ENCODE measurements around the gene REST.
"Not testable (repeated sequence)": the region's sequence is repeated elsewhere in the genome, so short reads cannot be mapped to it uniquely, and the experiment has no call there.

REST gene, protein sequence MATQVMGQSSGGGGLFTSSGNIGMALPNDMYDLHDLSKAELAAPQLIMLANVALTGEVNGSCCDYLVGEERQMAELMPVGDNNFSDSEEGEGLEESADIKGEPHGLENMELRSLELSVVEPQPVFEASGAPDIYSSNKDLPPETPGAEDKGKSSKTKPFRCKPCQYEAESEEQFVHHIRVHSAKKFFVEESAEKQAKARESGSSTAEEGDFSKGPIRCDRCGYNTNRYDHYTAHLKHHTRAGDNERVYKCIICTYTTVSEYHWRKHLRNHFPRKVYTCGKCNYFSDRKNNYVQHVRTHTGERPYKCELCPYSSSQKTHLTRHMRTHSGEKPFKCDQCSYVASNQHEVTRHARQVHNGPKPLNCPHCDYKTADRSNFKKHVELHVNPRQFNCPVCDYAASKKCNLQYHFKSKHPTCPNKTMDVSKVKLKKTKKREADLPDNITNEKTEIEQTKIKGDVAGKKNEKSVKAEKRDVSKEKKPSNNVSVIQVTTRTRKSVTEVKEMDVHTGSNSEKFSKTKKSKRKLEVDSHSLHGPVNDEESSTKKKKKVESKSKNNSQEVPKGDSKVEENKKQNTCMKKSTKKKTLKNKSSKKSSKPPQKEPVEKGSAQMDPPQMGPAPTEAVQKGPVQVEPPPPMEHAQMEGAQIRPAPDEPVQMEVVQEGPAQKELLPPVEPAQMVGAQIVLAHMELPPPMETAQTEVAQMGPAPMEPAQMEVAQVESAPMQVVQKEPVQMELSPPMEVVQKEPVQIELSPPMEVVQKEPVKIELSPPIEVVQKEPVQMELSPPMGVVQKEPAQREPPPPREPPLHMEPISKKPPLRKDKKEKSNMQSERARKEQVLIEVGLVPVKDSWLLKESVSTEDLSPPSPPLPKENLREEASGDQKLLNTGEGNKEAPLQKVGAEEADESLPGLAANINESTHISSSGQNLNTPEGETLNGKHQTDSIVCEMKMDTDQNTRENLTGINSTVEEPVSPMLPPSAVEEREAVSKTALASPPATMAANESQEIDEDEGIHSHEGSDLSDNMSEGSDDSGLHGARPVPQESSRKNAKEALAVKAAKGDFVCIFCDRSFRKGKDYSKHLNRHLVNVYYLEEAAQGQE

DNA sequence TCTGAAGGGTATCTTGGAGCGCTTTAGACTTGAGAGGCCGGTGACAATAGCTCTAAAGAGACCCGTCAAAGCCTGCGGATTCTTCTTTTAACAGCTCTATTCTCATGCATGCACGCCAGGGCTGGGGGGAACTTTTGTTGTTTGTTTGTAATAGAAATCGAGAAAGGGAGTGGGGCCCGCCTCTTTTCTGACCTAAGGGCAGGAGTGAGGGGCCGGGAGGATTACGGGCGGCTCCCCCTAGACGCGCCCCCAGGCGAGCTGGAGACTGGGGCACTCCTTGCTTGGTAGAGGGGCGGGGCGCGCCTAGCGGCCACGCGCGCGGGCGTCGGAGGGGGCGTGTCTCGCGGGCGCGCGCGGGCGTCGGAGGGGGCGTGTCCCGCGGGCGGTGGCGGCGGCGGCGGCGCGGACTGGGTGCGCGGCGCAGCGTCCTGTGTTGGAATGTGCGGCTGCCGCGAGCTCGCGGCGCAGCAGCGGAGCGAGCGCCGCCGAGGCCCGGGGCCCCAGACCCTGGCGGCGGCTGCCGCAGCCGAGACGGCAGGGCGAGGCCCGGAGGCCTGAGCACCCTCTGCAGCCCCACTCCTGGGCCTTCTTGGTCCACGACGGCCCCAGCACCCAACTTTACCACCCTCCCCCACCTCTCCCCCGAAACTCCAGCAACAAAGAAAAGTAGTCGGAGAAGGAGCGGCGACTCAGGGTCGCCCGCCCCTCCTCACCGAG lies at the start of gene REST:
REST (plus strand) TSS at position 412 of the 717 bp plus-strand sequence. CDS start 2,739 bp downstream, outside the sequence.
- DNase-seq = peak; percentile 69 to 73

DNA sequence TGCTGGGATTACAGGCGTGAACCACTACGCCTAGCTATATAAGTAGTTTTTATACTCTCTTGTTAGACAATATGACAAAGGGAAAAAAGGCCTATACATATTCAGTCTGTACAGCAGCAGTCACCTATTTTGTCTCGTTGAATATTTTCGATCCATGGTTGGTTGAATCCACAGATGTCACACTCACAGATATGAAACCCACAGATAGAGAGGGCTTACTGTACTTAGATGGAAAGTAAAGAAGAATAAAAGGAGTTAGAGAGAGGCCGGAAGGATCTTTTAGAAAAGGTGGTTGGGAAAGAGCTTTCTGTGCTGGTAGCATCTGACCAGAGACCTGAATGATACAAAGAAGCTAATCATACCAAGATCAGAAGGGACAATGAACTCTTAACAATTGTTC lies 47.9 kb upstream of the REST start:
- DNase-seq = no peak

DNA sequence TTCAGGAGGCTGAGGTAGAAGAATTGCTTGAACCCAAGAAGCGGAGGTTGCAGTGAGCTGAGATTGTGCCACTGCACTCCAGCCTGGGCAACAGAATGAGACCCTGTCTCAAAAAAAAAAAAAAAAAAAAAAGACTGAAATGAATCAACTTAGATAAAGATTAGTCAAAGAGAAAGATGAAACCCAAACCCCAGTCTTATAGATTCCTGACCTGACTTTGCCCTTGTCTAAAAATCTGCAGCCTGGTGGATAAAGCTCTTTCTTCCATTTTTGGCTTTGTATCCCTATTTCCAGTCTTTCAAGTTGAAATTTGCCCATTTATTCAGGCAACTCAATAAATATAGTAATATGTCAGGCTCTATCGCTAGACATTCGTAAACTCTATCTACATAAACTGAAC lies 46.9 kb upstream of the REST start:
- DNase-seq = no peak

DNA sequence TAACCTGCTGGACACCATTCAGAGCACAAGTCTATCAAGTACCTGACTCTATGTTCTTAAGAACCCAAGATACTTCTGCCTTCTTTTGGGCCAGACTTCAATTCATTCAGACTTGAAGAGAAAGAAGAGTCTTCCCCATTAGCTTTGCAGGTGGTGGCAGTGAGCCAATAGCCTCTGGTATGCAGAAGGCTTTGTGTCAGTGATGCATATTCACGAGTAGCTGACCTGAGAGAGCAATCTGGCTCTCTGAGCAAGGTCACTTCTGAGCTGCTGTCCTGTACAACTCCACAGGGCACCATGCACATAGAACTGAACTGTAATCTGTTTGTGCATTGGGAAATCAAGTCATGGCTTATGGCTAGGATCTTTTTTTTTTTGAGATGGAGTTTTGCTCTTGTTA lies 46.3 kb upstream of the REST start:
- DNase-seq = no peak

DNA sequence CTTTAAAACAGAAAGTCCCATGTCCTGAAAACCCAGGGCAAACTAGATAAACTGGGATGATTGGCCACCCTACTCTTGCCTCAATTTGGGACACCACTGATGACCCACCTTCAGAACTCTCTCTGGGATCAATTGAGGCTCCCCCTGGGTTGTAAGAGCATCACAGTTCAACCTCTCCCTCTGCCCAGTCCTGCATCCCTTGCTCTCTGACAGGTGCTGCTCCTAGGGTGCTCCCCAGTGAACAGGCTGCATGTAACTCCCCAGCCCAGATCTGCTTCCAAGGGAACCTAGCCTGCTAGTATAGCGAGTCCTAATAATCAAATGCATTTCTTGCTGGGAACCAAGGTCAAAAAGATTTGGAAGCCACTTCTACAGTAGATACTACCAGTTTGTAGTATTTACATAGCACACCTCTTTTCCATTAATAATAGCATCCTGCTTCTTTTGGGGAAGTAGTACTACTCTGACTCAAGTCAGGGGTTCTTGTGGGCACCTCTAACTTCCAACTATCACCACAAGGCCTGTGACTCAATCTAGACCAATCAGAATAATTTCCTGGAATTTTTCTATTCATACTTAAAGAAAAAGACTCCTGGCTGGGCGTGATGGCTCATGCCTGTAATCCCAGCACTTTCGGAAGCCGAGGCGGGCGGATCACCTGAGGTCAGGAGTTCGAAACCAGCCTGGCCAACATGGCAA lies 44.1 kb upstream of the REST start:
- DNase-seq = no peak

DNA sequence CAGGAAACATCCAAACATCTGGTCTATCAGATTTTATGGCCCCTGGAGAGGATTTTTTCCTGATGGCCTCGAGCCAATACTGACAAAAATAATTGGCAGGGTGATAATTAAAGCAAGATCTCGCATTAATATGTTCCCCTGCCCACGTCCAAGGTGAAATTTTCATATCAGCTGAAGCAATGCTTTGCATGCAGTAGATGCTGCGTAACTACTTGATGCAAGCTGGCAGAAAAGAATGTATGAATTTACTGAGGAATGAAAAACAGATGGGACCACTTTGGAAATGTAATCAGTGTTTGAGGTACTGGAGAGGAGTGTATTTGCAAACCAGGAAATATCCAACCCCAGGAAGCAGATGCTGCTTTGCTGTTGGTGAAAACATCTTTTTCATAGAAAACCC lies 36.8 kb upstream of the REST start:
- no peak for DNase-seq

DNA sequence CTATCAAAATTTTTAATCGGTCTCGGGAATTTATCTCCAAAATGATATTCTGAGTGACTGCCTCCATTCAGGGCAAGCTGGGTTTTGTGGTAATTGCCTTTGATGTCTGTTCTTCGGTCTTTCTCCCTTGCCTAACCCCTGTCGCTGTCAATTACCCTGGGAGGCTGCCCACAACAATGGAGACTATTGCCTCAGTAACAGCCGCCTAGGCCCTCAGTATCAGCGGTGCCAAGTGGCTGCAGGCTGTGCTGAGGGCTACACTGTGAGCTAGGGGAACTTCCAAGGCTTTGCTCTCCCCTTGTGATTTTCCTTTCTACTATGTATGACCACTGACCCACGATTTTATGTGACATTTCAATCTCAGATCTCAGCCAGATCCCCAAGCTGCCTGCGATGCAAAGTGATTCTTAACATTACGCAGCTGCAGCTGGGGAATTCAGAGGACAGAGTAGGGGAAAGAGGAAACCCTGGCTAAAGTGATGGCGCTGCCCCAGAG lies 36.3 kb upstream of the REST start:
- no peak for DNase-seq

DNA sequence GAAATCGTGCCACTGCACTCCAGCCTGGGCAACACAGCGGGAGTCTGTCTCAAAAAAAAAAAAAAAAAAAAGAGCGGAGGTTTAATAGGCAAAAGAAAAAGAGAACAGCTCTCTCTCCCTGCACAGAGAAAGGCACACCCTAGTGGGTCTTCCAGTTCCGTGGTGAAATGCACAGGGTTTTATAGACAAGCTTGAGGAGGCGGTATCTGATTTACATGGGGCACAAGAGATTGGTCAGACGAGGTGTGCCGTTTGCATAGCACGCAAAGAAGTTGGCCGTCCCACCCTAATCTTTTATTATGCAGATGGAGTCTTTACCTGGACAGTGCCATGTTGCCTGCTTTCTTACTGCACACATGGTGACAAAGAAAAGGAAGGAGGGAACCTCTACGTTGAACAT lies 33.5 kb upstream of the REST start:
- DNase-seq = no peak

DNA sequence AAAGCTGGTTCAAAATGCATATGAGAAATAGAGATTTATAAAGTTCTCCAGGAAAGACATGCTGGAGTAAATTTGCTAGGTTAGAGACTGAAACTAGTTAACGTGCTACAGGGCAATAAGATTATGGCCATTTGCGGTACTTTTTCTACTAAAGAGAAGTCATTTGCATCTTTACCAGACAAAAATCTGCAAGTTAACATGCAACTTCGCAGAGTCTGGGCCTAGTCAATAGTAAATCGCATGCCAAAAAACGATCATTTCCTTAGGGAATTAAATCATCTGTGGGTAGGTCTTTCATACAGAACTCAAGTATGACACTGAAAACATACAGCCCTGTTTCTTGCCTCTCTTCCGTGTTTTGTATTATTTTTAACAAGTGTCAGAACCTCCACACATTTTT lies 32.8 kb upstream of the REST start:
- DNase-seq = no peak

DNA sequence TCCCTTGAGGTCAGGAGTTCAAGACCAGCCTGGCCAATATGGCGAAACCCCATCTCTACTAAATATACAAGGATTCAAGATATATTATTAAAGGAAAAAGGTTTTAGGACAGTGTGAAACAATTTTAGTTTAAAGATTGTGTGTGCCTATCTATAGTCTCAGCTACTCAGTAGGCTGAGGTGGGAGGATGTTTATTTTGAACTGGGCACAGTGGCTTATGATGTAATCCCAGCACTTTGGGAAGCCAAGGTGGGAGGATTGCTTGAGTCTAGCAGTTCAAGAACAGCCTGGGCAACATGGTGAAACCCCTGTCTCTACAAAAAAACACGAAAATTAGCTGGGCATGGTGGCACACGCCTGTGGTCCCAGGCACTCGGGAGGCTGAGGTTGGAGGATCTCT lies 31.4 kb upstream of the REST start:
- no peak for DNase-seq

DNA sequence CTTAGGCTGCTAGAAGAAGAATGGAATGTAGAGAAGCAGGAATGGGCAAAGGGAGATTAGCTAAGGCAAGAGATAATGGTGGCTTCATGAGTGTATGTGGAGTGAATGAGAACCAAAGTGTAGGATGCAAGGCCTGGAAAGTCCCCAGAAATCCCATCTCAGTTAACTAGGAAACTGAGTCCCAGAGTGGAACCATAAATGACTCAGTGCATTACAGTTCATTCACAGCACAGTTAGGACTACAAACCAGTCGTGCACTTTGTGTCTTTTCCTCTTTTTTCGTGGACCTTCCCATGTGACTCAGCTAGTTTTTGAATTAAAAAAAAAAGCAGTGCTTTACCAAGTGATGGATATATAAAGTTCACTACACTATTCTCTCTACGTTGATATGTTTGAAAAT lies 27.7 kb upstream of the REST start:
- no peak for DNase-seq

DNA sequence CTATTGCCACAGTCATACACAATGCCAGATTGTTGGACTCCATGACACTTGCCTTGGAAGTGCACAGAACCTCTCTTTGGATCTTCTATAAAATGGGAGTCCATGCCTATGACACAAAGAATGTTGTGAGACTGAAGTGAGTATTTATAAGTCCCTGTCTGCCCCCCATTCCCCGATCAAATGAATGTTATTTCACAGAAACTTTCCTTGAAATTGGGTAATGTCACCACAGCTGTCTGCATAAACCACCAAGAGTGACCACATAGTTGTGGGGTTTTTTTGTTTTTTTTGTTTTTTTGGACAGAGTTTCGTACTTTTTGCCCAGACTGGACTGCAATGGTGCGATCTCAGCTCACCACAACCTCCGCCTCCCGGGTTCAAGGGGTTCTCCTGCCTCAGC lies 27.1 kb upstream of the REST start:
- no peak for DNase-seq

DNA sequence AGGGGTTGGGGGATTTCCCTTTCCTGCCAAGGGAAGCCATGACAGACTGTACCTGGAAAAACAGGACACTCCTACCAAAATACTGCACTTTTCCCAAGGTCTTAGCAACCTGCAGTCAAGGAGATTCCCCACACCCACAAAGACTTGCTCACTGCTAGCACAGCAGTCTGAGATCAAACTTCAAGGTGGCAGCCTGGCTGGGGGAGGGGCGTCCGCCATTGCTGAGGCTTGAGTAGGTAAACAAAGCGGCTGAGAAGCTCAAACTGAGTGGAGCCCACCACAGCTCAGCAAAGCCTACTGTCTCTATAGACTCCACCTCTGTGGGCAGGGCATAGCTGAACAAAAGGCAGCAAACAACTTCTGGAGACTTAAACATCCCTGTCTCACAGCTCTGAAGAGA lies 23.2 kb upstream of the REST start:
- not testable (repeated sequence) for DNase-seq

DNA sequence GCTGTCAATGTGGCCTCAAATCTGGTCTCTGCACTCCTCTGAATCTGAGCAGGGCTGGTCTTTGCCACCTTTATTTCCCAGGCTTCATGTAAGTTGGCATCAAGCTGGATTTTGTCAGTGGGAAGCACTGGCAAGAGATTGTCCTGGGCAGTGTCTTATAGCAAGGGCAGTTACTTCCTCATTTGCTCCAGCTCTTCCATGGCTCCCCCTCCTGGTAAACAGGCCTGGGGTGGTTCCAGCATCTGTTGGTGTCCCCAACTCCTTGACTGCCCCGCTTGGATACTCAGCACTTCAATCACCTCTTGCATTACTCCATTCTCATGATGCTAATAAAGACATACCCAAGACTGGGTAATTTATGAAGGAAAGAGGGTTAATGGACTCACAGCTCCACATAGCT lies 15.0 kb upstream of the REST start:
- no peak for DNase-seq

DNA sequence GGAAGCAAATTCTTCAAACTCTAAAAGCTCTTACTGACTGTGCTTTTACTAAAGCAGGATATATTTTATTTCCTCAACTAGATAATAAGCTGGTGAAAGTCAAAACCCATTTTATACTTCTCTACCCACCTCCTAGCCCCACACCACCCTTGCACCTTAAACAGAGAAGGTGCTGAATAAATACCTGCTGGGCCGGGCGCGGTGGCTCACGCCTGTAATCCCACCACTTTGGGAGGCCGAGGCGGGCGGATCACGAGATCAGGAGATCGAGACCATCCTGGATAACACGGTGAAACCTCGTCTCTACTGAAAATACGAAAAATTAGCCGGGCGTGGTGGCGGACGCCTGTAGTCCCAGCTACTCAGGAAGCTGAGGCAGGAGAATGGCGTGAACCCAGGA lies 9.9 kb upstream of the REST start:
- DNase-seq = not testable (repeated sequence)

DNA sequence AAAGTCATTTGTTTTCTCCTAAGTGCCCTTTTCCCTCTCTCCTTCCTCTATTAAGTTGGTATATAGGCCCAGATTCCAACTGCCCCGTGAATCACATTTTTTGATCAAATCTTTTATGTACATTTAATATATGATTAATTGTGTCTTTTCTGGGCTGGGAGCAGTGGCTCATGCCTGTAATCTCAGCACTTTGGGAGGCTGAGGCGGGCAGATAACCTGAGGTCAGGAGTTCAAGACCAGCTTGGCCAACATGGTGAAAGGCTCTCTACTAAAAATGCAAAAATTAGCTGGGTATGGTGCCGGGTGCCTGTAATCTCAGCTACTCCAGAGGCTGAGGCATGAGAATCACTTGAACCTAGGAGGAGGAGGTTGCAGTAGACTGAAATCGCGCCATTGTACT lies 7.5 kb upstream of the REST start:
- DNase-seq = not testable (repeated sequence)

DNA sequence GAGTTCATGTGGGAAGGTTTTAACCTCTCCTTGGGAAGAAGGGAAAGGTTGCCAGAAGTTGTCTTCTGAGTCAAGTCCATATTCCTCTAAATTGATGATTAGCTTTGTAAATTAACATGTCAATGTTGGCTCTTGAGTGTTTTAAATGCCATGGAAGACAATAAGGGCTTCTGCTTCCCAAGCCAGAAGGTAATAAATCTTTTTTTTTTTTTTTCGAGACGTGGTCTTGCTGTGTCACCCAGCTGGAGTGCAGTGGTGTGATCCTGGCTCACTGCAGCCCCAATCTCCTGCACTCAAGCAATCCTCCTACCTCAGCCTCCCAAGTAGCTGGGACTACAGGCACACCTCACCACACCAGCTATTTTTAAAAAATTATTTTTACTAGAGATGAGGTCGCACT lies 5.0 kb upstream of the REST start:
- no peak for DNase-seq

DNA sequence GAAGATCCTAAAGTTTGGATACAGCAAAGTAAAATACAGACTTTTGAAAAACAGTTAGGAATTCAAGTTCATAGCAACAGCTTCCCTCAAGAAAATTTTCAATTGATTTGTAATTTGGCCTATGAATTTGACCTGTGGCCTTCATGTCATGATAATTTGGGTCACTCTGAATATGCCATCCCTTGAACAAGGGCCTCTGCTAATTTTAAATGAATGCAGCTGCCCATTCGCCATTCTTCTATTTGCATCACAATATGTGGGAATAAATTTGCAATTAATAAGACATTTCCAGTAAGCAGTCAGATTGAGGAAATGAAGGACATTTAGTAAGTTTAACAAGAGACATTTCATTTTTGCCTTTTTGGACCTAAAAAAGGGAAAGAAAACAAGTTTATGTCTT lies 1.9 kb upstream of the REST start:
- no peak for DNase-seq

DNA sequence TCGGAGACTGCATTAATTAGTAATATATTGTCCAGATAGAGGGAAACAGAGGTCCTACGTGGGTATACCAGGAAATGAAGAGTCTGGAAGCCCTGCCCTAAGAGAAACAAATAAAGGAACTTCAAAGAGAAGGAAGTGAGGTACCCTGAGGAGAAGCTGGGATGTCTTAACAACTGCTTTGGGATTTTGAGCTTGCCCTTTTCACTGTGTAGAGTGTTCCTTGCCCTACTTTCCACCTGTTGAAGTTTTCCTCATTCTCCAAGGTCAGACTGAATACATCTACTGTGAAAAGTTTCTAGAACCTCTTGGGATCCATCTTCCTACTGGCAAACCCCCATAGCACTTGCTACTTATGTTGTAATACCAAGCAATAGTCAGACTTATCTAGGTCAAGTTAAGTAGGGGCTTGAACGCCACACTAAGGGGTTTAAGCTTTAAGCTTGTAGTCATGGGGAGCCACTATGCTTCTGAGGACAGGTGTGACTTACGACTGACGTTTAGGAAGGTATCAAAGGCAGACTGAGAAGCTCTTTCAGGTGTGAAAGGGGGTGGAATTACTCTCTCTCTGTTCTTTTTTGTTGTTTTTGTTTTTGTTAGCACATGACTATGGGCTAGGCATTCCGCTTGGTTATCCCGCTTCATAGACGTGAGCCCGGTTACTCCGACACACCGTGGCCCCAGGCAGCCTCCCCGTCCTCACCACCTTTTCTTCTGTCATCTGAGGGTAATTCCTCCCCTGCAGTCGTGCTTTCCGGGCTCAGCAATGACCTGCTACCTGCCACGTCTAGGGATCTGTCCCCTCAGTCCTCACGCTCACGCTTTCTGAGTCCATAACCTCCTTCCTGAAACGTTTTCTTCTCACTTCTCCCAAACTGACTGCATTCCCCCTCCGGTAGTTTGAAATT lies 959 bp upstream of the REST start:
- no peak for DNase-seq

DNA sequence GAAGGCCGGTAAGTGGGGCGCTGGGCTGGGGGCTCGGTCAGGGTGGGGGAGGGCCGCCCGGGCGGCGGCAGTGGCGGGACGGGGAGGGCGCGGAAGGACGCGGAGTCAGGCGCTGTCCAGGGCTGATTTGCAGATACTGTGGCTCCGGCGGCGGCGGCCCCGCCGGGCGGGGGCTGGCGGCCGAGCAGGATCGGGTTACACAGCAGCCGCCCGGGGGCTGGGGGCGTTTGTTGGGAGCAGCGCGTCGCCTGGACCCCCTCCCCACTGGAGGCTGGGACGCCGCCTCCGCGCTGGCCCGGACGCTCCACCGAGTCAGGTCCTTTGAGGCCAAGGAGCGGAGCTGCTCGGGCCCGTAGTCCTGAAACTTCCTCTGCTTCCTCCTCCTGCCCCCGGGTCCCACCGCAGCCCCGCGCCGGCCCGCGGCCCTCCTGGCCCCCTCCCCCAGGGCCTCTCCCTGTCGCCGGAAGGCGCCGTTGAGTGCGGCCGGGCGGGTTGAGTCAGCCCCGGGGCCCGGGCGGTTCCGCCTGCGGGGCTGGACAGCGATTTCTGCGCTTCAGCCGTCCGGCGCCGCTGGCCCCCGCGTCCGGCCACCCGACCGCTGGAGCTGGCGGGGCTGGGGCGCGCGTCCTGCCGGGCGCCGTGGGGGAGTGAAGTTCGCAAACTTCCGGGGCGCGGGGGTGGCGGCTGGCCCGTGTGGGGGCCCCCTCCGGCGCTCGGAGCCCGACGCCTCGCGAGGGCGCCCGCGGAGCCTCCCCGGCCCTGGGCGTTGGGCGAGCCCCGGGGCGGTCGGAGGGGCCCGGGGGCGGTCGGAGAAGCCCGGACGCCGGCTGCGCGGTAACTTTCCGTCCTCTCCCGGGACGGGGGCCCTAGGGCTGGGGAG lies 746 bp downstream of the REST start:
- DNase-seq = peak; percentile 56 to 59
